Osteocyte (in vitro differentiated cells): ENCODE results near the gene PRKAG3. TPM values are rescaled to one million over a fixed set of nuclear protein-coding genes. Genes with fewer than 3 reads are reported as not detected.

Source experiments
- DNase-seq: peaks from one replicate; pipeline ENCODE4 v3.0.0; 2021; ENCODE audit warnings: mixed read lengths; ENCODE audit not compliant: unreplicated experiment; ENCODE audit errors: extremely low spot score
- H3K27ac Mint-ChIP-seq: one replicate; pipeline ENCODE4 v1.8.0; 2021; ENCODE audit warnings: mild to moderate bottlenecking, mixed read lengths; ENCODE audit not compliant: unreplicated experiment
- H3K27me3 Mint-ChIP-seq: one replicate; pipeline ENCODE4 v1.8.0; 2021; ENCODE audit warnings: mixed read lengths; ENCODE audit not compliant: unreplicated experiment
- H3K36me3 Mint-ChIP-seq: one replicate; pipeline ENCODE4 v1.8.0; 2021; ENCODE audit warnings: mixed read lengths; ENCODE audit not compliant: unreplicated experiment
- H3K4me1 Mint-ChIP-seq: one replicate; pipeline ENCODE4 v1.8.0; 2021; ENCODE audit warnings: mixed read lengths; ENCODE audit not compliant: unreplicated experiment
- H3K4me3 Mint-ChIP-seq: one replicate; pipeline ENCODE4 v1.8.0; 2021; ENCODE audit warnings: mild to moderate bottlenecking, moderate library complexity, mixed read lengths; ENCODE audit not compliant: unreplicated experiment
- H3K9me3 Mint-ChIP-seq: one replicate; pipeline ENCODE4 v1.8.0; 2021; ENCODE audit warnings: mixed read lengths; ENCODE audit not compliant: unreplicated experiment
- CTCF ChIP-seq: fragments of 200-600 bp; sonication (generic); IDR thresholded peaks from 2 replicates; pipeline ENCODE4 v1.5.0; 2021; ENCODE audit warnings: antibody characterized with exemption, mild to moderate bottlenecking, moderate library complexity
- total RNA-seq: library from RNA; stranded (reverse); gene quantifications from 2 replicates; pipeline ENCODE4 v1.2.1, GENCODE V29; 2021

The PRKAG3 gene
- total RNA-seq, 1 donor from 2014 or later: not detected

- Mint-ChIP-seq H3K27ac (no peak overlapping the region), H3K9me3 (no peaks in the 10 kb centered on the region), H3K4me3 (peak overlapping the region; percentile 67), H3K27me3 (peaks cover 68% of the 10 kb centered on the region), H3K36me3 (no peaks in the 10 kb centered on the region), H3K4me1 (peaks cover 39% of the 10 kb centered on the region)
- no peak for DNase-seq
- no peak for TF ChIP-seq CTCF
Observed at GRCh38 chr2:218858671-218859555, 27.3 kb upstream of the PRKAG3 start.

GRCh38 chr2:218858138-218858445 lies 26.5 kb upstream of the PRKAG3 start:
- Mint-ChIP-seq H3K36me3 (no peaks in the 10 kb centered on the region), H3K27ac (no peak overlapping the region), H3K27me3 (peaks cover 68% of the 10 kb centered on the region), H3K4me1 (peaks cover 44% of the 10 kb centered on the region), H3K4me3 (no peak overlapping the region), H3K9me3 (no peaks in the 10 kb centered on the region)
- no peak for DNase-seq
- no peak for TF ChIP-seq CTCF

GRCh38 chr2:218857371-218858137 lies 26.0 kb upstream of the PRKAG3 start:
- no peak overlapping the region for H3K4me3 Mint-ChIP-seq
- peaks cover 68% of the 10 kb centered on the region for H3K27me3 Mint-ChIP-seq
- no peak overlapping the region for H3K27ac Mint-ChIP-seq

GRCh38 chr2:218856896-218857243 lies 25.3 kb upstream of the PRKAG3 start:
- no peaks in the 10 kb centered on the region for H3K36me3 Mint-ChIP-seq
- TF ChIP-seq CTCF: no peak
- H3K9me3 Mint-ChIP-seq: no peaks in the 10 kb centered on the region
- H3K4me1 Mint-ChIP-seq: peaks cover 44% of the 10 kb centered on the region
- no peak for DNase-seq
- no peak overlapping the region for H3K27ac Mint-ChIP-seq
- H3K4me3 Mint-ChIP-seq: no peak overlapping the region
- H3K27me3 Mint-ChIP-seq: peaks cover 67% of the 10 kb centered on the region

More at GRCh38 chr2:218857371-218858137, 26.0 kb upstream of the PRKAG3 start:
- Mint-ChIP-seq H3K4me1 (peaks cover 44% of the 10 kb centered on the region), H3K36me3 (no peaks in the 10 kb centered on the region), H3K9me3 (no peaks in the 10 kb centered on the region)
- TF ChIP-seq CTCF: no peak
- DNase-seq: no peak
